Left colon (tissue), 2 donors: ENCODE results near the gene KLF11. TPM values are rescaled to one million over a fixed set of nuclear protein-coding genes. Genes with fewer than 3 reads are reported as not detected.
"Not testable (repeated sequence)": the region's sequence is repeated elsewhere in the genome, so short reads cannot be mapped to it uniquely, and the experiment has no call there.

ENCODE experiments used
- ATAC-seq: fragments of 200-7000 bp; cut with Tn5 transposase; one replicate; pipeline ENCODE4 v1.9.1; 2020; ENCODE audit warnings: mild to moderate bottlenecking, moderate library complexity
- DNase-seq, 2 donors: peaks; one replicate each; pipeline ENCODE4 v3.0.0-alpha.2; 2020
- intact Hi-C, 2 donors: fragments of 100-400 bp; cut with DNase I in 1 of 2; cut with micrococcal nuclease in 1 of 2; formaldehyde crosslinking; loops; one replicate each; pipeline versions ENCODE4 v1.11.2 to v1.14.0; 2022; cut with DNase I, micrococcal nuclease
- total RNA-seq, 2 donors: library from RNA; stranded (reverse); fragmentation: NEBNext Ultra II Directional; extraction: Animal tissue kit (Norgen Biotek cat#: 25700); gene quantifications; one replicate each; pipeline ENCODE4 v1.2.1, GENCODE V29; 2021
- donor health status: DM: no; HTN: no; CAD: no.
- donor health status: DM: yes; HTN: yes; CAD: no.

The KLF11 gene
- total RNA-seq, 2 donors from 2014 or later, result 9.7 to 10.2 TPM

- ATAC-seq (no peak), DNase-seq (no peak)
- intact Hi-C loops, result no loop called here
These were observed 46.3 kb downstream of the KLF11 start for GRCh38 chr2:10089565-10090190.

GRCh38 chr2:10091182-10091888, 48.0 kb downstream of the KLF11 start:
- ATAC-seq, result peak; percentile 86
- peak; percentile 50 to 57 for DNase-seq
- intact Hi-C loops, result no loop called here

GRCh38 chr2:10091889-10092244, 48.5 kb downstream of the KLF11 start:
- intact Hi-C loops, ATAC-seq, DNase-seq: not testable (repeated sequence)

GRCh38 chr2:10094271-10094814, 51.0 kb downstream of the KLF11 start:
- no peak for ATAC-seq
- DNase-seq, result no peak

GRCh38 chr2:10095175-10095574, 51.8 kb downstream of the KLF11 start:
- intact Hi-C loops, result no loop called here
- ATAC-seq, result no peak
- no peak for DNase-seq

More at GRCh38 chr2:10094271-10094814, 51.0 kb downstream of the KLF11 start:
- intact Hi-C loops, result no loop called here

GRCh38 chr2:10096641-10097040, 53.3 kb downstream of the KLF11 start:
- intact Hi-C loops, result no loop called here
- no peak for ATAC-seq
- no peak for DNase-seq

- DNase-seq (peak; percentile 51 to 75), ATAC-seq (peak; percentile 99)
- intact Hi-C loops, result no loop called here
These were observed 54.2 kb downstream of the KLF11 start for GRCh38 chr2:10097352-10098148.

- DNase-seq (no peak), ATAC-seq (no peak)
- intact Hi-C loops, result no loop called here
These were observed 58.1 kb downstream of the KLF11 start for GRCh38 chr2:10101491-10101890.

- intact Hi-C loops, result no loop called here
- ATAC-seq, result no peak
- no peak for DNase-seq
These were observed 59.8 kb downstream of the KLF11 start for GRCh38 chr2:10103179-10103578.

Other genes starting within 250 kb of the KLF11 start
- 10 to 100 TPM in 1 of 2 donors, 1 to 10 TPM in 1; 9.0 to 11.9 TPM for gene TAF1B, start 200.1 kb upstream of the KLF11 start, total RNA-seq
- gene GRHL1, start 91.9 kb upstream of the KLF11 start, total RNA-seq, result 1 to 10 TPM; 2.3 TPM
- 1 to 10 TPM in 1 of 2 donors, under 1 TPM in 1; 0.37 to 1.6 TPM for gene CYS1, start 36.9 kb downstream of the KLF11 start, total RNA-seq
- gene RRM2, start 79.2 kb downstream of the KLF11 start, total RNA-seq, result 10 to 100 TPM; 15.8 to 40.0 TPM